ENCODE data around the gene COL3A1.

COL3A1 gene

GRCh38 chr2:188974164-188974563, at the start of gene COL3A1:
Gene COL3A1, plus strand, starts transcription at chr2:188974373. Its CDS starts 117 bp downstream, at chr2:188974490.
- no peak for DNase-seq (ENCODE audit: low read depth)

- no peak for DNase-seq (ENCODE audit: low read depth)
Observed at GRCh38 chr2:188928643-188929042, 45.5 kb upstream of the COL3A1 start.

GRCh38 chr2:188931361-188931760, 42.8 kb upstream of the COL3A1 start:
- DNase-seq (ENCODE audit: low read depth) = no peak

- DNase-seq (ENCODE audit: low read depth) = no peak
Observed at GRCh38 chr2:188937228-188938220, 36.6 kb upstream of the COL3A1 start.

GRCh38 chr2:188940171-188940570, 34.0 kb upstream of the COL3A1 start:
- DNase-seq (ENCODE audit: low read depth) = no peak

- DNase-seq (ENCODE audit: low read depth) = no peak
Observed at GRCh38 chr2:188944442-188944841, 29.7 kb upstream of the COL3A1 start.

GRCh38 chr2:188949046-188949818, 24.9 kb upstream of the COL3A1 start:
- DNase-seq (ENCODE audit: low read depth) = no peak

GRCh38 chr2:188952901-188953300, 21.3 kb upstream of the COL3A1 start:
- DNase-seq (ENCODE audit: low read depth) = no peak

- no peak for DNase-seq (ENCODE audit: low read depth)
Observed at GRCh38 chr2:188956290-188956689, 17.9 kb upstream of the COL3A1 start.

- no peak for DNase-seq (ENCODE audit: low read depth)
Observed at GRCh38 chr2:188956961-188957360, 17.2 kb upstream of the COL3A1 start.

- no peak for DNase-seq (ENCODE audit: low read depth)
Observed at GRCh38 chr2:188957646-188958045, 16.5 kb upstream of the COL3A1 start.

GRCh38 chr2:188963741-188964140, 10.4 kb upstream of the COL3A1 start:
- no peak for DNase-seq (ENCODE audit: low read depth)

- no peak for DNase-seq (ENCODE audit: low read depth)
Observed at GRCh38 chr2:188964976-188965546, 9.1 kb upstream of the COL3A1 start.

- no peak for DNase-seq (ENCODE audit: low read depth)
Observed at GRCh38 chr2:188965563-188965962, 8.6 kb upstream of the COL3A1 start.

GRCh38 chr2:188966079-188966571, 8.0 kb upstream of the COL3A1 start:
- DNase-seq (ENCODE audit: low read depth) = no peak

GRCh38 chr2:188966728-188967440, 7.3 kb upstream of the COL3A1 start:
- no peak for DNase-seq (ENCODE audit: low read depth)

- DNase-seq (ENCODE audit: low read depth) = no peak
Observed at GRCh38 chr2:188969236-188969635, 4.9 kb upstream of the COL3A1 start.

- DNase-seq (ENCODE audit: low read depth) = no peak
Observed at GRCh38 chr2:188969651-188970050, 4.5 kb upstream of the COL3A1 start.

- DNase-seq (ENCODE audit: low read depth) = no peak
Observed at GRCh38 chr2:188970211-188970610, 4.0 kb upstream of the COL3A1 start.

- DNase-seq (ENCODE audit: low read depth) = no peak
Observed at GRCh38 chr2:188971432-188971861, 2.7 kb upstream of the COL3A1 start.

GRCh38 chr2:188973641-188974040, 532 bp upstream of the COL3A1 start:
- no peak for DNase-seq (ENCODE audit: low read depth)

All from stimulated activated CD8-positive, alpha-beta memory T cell treated with anti-CD3 and anti-CD28 coated beads, Interleukin-12 subunit alpha, Interleukin-12 subunit beta, amount 100 ng/mL, for 4 hours (primary cell).